Neuronal stem cell (in vitro differentiated cells): ENCODE measurements around the gene HIPK3.
A peak's percentile ranks its signal among the peaks of the same experiment; 100 is the strongest.

Experiments
- DNase-seq: peaks from one replicate; pipeline ENCODE4 v3.0.0-alpha.2; 2013; ENCODE audit warnings: low spot score
- H2AFZ ChIP-seq: one replicate; pipeline ENCODE4 v1.6.1; 2013; ENCODE audit warnings: mild to moderate bottlenecking, low read length, inconsistent platforms
- H2AK5ac ChIP-seq: 2 replicates; pipeline ENCODE4 v1.6.1; 2013; ENCODE audit warnings: low read depth, mild to moderate bottlenecking, inconsistent platforms, low read length, moderate library complexity, mixed read lengths
- H2BK120ac ChIP-seq: 2 replicates; pipeline ENCODE4 v1.6.1; 2013; ENCODE audit warnings: low read depth, mild to moderate bottlenecking, inconsistent platforms, low read length, moderate library complexity, mixed read lengths
- H2BK12ac ChIP-seq: one replicate; pipeline ENCODE4 v1.6.1; 2013; ENCODE audit warnings: low read length, inconsistent platforms
- H2BK15ac ChIP-seq: 2 replicates; pipeline ENCODE4 v1.6.1; 2013; ENCODE audit warnings: mild to moderate bottlenecking, low read length, inconsistent platforms, mixed read lengths
- H2BK5ac ChIP-seq: one replicate; pipeline ENCODE4 v1.6.1; 2013; ENCODE audit warnings: inconsistent platforms, mild to moderate bottlenecking, low read length, moderate library complexity
- H3K14ac ChIP-seq: one replicate; pipeline ENCODE4 v1.6.1; 2013; ENCODE audit warnings: low read length, inconsistent platforms
- H3K18ac ChIP-seq: 2 replicates; pipeline ENCODE4 v1.6.1; 2013; ENCODE audit warnings: low read length, inconsistent platforms
- H3K23ac ChIP-seq: 2 replicates; pipeline ENCODE4 v1.6.1; 2013; ENCODE audit warnings: low read depth, mild to moderate bottlenecking, mixed read lengths, low read length, inconsistent platforms; ENCODE audit not compliant: poor library complexity
- H3K27ac ChIP-seq: replicated peaks from 3 replicates; pipeline ENCODE4 v1.5.1; 2013; ENCODE audit warnings: low read length, inconsistent platforms
- H3K27me3 ChIP-seq, 3 experiments: 2 replicates each; pipeline ENCODE4 v1.6.1; 2013; ENCODE audit warnings: low read length in 3 of 3, mild to moderate bottlenecking in 2 of 3, inconsistent platforms in 1 of 3, low read depth in 1 of 3, mixed read lengths in 1 of 3, moderate library complexity in 1 of 3; ENCODE audit not compliant: control insufficient read depth in 3 of 3, insufficient read depth in 3 of 3
- H3K36me3 ChIP-seq, 2 donors: replicated peaks in 1 of 2; 2 replicates each; pipeline ENCODE4 v1.6.1; 2013; ENCODE audit warnings: low read length in 2 of 2; ENCODE audit not compliant: control insufficient read depth in 2 of 2, insufficient read depth in 2 of 2
- H3K4ac ChIP-seq: 2 replicates; pipeline ENCODE4 v1.6.1; 2013; ENCODE audit warnings: inconsistent platforms, mild to moderate bottlenecking, low read length, moderate library complexity
- H3K4me1 ChIP-seq, 2 donors: 1 replicate in 1 of 2; 2 replicates in 1 of 2; pipeline ENCODE4 v1.6.1; 2013; ENCODE audit warnings: low read length in 2 of 2, low read depth in 1 of 2; ENCODE audit not compliant: control insufficient read depth in 2 of 2, insufficient read depth in 1 of 2
- H3K4me2 ChIP-seq: one replicate; pipeline ENCODE4 v1.6.1; 2013; ENCODE audit warnings: mild to moderate bottlenecking, low read length, inconsistent platforms; ENCODE audit not compliant: insufficient read depth, poor library complexity, severe bottlenecking
- H3K4me3 ChIP-seq, 2 donors: 2 replicates each; pipeline ENCODE4 v1.5.1; 2013; ENCODE audit warnings: low read length in 2 of 2, mild to moderate bottlenecking in 2 of 2, inconsistent platforms in 1 of 2, moderate library complexity in 1 of 2
- H3K79me1 ChIP-seq: one replicate; pipeline ENCODE4 v1.6.1; 2013; ENCODE audit warnings: low read depth, mild to moderate bottlenecking, inconsistent platforms, low read length, moderate library complexity
- H3K9ac ChIP-seq: one replicate; pipeline ENCODE4 v1.6.1; 2013; ENCODE audit warnings: mild to moderate bottlenecking, low read depth, low read length, inconsistent platforms; ENCODE audit not compliant: poor library complexity
- H3K9me3 ChIP-seq, 2 donors: replicated peaks in 1 of 2; 2 replicates each; pipeline versions ENCODE3 to v1.6.1; 2013; ENCODE audit warnings: low read length in 2 of 2, mild to moderate bottlenecking in 2 of 2, inconsistent platforms in 1 of 2, low read depth in 1 of 2, mixed read lengths in 1 of 2, moderate library complexity in 1 of 2; ENCODE audit not compliant: control insufficient read depth in 2 of 2, insufficient read depth in 1 of 2
- H4K8ac ChIP-seq: one replicate; pipeline ENCODE4 v1.6.1; 2013; ENCODE audit warnings: low read depth, mild to moderate bottlenecking, inconsistent platforms, low read length, moderate library complexity
- H4K91ac ChIP-seq: one replicate; pipeline ENCODE4 v1.6.1; 2013; ENCODE audit warnings: low read length, low read depth, mild to moderate bottlenecking, inconsistent platforms; ENCODE audit not compliant: poor library complexity
- WGBS, 2 donors: extraction: QIAGEN DNeasy Blood & Tissue Kit; methylation state at CpG; one replicate each; pipeline ENCODE4 v1.1.7; 2013; ENCODE audit warnings: missing lambda C conversion rate in 2 of 2, mixed read lengths in 1 of 2; ENCODE audit not compliant: insufficient read length in 2 of 2, insufficient replicate concordance in 1 of 2; ENCODE audit errors: extremely low coverage in 2 of 2; 5-methylcytosine and 5-hydroxymethylcytosine counted together

Gene HIPK3

DNA sequence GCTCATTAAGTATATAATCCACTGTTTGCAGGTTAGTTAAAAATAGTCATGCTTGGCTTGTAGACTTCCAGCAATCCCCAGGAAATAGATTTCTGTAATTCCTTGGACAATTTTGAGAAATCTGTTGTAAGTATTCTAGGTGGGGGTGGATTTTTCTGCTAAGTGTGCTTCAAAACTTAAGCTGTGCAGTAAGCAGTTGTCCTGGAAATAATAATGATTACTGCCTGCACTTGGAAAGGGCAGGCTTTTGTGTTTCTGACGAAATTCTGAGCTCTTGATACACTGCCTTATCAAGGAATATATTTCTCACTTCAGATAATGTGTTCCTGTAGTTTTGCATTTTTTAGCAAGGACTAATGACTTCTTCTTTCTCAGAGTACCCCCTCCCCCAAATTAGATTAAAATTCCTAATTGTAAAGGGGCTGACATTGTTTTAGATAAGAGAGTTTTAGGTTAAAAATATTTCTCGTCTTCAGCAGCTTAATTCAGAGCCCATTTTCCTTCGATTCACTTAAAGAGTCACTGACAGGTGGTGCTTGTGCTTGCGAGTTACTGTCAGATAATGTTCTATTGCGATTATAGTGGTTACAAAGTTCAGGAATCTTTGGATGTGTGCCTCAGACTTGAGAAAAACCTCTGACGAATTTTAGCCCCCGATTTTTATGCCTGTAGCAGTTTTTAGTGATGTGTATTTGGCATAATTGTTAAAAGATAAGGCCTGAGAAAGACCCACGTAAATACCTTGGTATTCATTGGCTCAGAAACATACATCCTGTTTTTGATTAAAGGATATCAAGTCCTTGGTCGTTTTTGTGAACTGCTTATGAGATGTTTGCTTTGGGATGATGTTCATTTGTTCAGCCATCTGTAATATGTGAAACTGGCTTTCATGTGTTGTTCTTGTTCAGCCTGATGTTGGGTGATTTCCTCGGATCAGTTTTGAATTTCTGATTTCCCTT, 120.5 kb downstream of the HIPK3 start:
- Histone ChIP-seq H2BK15ac (no peak overlapping the region), H2AFZ (peak overlapping the region; percentile 99), H3K14ac (no peak overlapping the region), H3K4me2 (no peak overlapping the region), H3K23ac (no peak overlapping the region), H3K4ac (no peak overlapping the region), H3K36me3 (no peaks in the 10 kb centered on the region), H3K79me1 (no peaks in the 10 kb centered on the region), H3K4me3 (peak overlapping the region in 1 of 2 donors; percentile 62), H2BK5ac (no peak overlapping the region), H4K8ac (no peak overlapping the region), H3K27ac (no peak overlapping the region), H2AK5ac (no peak overlapping the region), H2BK12ac (no peak overlapping the region), H4K91ac (no peak overlapping the region), H3K4me1 (peaks cover 0 to 7% of the 10 kb centered on the region in 2 donors), H3K9me3 (no peaks in the 10 kb centered on the region), H3K27me3 (peaks cover 3 to 35% (median 29%) of the 10 kb centered on the region in 3 experiments), H3K18ac (no peak overlapping the region), H2BK120ac (no peak overlapping the region), H3K9ac (no peak overlapping the region)
- no CpG with 5 or more reads among the region's 10 CpGs for WGBS, 2 donors
- no peak for DNase-seq

DNA sequence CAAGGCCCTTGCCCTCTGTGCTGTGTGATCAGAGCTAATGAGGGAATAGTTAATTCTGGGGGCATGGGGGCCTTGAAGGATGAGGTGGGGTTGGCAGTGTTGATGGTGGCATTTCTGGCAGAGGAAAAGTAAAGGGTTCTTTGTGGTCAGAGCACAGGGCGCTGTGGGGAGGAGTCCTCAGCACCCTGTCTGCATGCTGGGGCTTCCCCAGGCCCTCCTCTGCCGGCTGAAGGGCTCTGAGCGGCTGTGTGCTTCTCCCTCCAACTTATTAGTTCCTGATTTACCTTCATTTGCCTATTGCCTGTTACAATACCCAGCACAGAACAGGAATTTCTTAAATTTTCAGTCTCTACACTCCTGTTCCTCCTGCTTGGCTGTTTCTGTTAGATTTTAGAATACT, 122.8 kb downstream of the HIPK3 start:
- Histone ChIP-seq H3K79me1 (no peaks in the 10 kb centered on the region), H3K9me3 (peaks cover 0 to under 1% of the 10 kb centered on the region in 2 donors), H2AK5ac (no peak overlapping the region), H2BK5ac (no peak overlapping the region), H3K27ac (no peak overlapping the region), H3K4ac (no peak overlapping the region), H4K8ac (no peak overlapping the region), H3K18ac (no peak overlapping the region), H2AFZ (no peak overlapping the region), H3K14ac (no peak overlapping the region), H3K23ac (no peak overlapping the region), H3K9ac (no peak overlapping the region), H3K27me3 (peaks cover 3 to 26% (median 21%) of the 10 kb centered on the region in 3 experiments), H3K36me3 (no peaks in the 10 kb centered on the region), H3K4me3 (no peak overlapping the region), H4K91ac (no peak overlapping the region), H2BK15ac (no peak overlapping the region), H2BK12ac (no peak overlapping the region), H3K4me2 (no peak overlapping the region), H2BK120ac (no peak overlapping the region), H3K4me1 (peaks cover 0 to 7% of the 10 kb centered on the region in 2 donors)
- no peak for DNase-seq
- no CpG with 5 or more reads among the region's 3 CpGs for WGBS, 2 donors

DNA sequence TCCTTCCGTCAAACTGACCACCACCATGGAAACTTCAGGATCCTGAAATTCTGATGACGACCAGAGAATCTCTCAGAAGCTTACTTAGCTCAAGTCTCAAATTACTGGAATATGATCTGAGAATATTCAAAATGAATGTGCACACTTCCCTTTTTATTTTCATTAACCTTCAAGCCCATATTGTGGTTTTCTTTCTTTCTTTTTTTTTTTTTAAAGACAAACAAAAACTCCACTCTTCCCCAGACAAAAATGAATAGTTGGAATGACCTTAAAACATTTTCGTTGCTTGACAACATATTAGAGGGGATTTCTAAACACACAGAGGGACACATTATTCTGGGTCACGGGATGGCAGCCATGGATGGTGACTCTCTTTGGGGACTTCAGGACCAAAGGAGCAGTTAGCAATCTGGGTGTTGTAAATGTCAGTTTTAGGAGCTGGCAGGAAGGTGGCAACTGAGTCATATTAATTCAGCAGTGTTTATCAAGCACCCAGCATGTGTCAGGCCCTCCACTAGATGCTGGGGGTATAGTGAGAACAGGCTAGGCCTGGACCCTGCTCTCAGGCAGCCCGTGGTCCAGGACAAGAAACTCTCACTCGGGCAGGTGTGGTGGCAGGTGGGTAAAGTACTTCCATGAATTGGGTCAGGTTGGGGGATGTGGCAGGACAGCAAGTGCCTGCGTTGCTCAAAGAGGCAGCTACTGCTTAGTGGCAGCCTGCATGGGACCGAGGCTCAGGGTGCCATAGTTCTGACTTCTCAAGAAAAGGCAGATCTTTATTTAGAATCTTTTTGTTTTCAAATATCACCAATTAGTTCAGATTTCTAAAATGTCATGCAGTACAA, 126.1 kb downstream of the HIPK3 start:
- WGBS, 2 donors, result no CpG with 5 or more reads among the region's 8 CpGs
- no peak for DNase-seq
- Histone ChIP-seq H4K91ac (no peak overlapping the region), H3K27ac (no peak overlapping the region), H3K27me3 (peaks cover 0 to 4% (median 3%) of the 10 kb centered on the region in 3 experiments), H4K8ac (no peak overlapping the region), H2BK5ac (no peak overlapping the region), H3K79me1 (no peaks in the 10 kb centered on the region), H2AFZ (no peak overlapping the region), H3K9me3 (peaks cover 0 to 12% of the 10 kb centered on the region in 2 donors), H3K4me2 (no peak overlapping the region), H2BK120ac (peak overlapping the region; percentile 38), H2AK5ac (no peak overlapping the region), H2BK15ac (no peak overlapping the region), H3K4ac (no peak overlapping the region), H3K36me3 (no peaks in the 10 kb centered on the region), H3K18ac (no peak overlapping the region), H3K14ac (no peak overlapping the region), H2BK12ac (no peak overlapping the region), H3K4me1 (peaks cover 0 to 1% of the 10 kb centered on the region in 2 donors), H3K9ac (peak overlapping the region; percentile 3), H3K23ac (peak overlapping the region; percentile 48), H3K4me3 (no peak overlapping the region)

DNA sequence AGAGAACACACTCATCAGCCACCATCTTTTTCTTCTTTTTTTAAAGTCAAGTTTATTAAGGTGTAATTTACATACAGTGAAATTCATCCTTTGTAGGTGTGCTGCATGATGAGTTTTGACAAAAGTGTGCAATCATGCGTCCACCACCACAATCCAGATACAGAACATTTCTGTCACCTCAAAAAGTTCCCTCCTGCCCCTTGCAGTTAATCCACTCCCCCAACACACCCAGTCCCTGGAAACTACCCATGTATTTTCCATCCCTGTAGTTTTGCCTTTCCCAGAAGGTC, 126.7 kb downstream of the HIPK3 start:
- no peaks in the 10 kb centered on the region for H3K27me3 ChIP-seq
- H2BK5ac ChIP-seq, result no peak overlapping the region
- H3K14ac ChIP-seq, result no peak overlapping the region
- H2BK15ac ChIP-seq, result no peak overlapping the region
- H3K4me1 ChIP-seq, result no peaks in the 10 kb centered on the region
- H3K79me1 ChIP-seq, result no peaks in the 10 kb centered on the region
- no peak overlapping the region for H3K27ac ChIP-seq
- H4K8ac ChIP-seq, result no peak overlapping the region
- no peak overlapping the region for H2AK5ac ChIP-seq
- no peak for DNase-seq
- no peak overlapping the region for H3K4me2 ChIP-seq
- H3K9me3 ChIP-seq, result peaks cover 0 to 12% of the 10 kb centered on the region in 2 donors
- H3K23ac ChIP-seq, result no peak overlapping the region
- H3K4ac ChIP-seq, result no peak overlapping the region
- no peak overlapping the region for H3K9ac ChIP-seq
- H3K18ac ChIP-seq, result no peak overlapping the region
- H3K4me3 ChIP-seq, result no peak overlapping the region
- no peak overlapping the region for H2AFZ ChIP-seq
- H4K91ac ChIP-seq, result no peak overlapping the region
- no peaks in the 10 kb centered on the region for H3K36me3 ChIP-seq
- H2BK12ac ChIP-seq, result no peak overlapping the region
- whole genome bisulfite sequencing, 2 donors, result no CpG with 5 or more reads among the region's 1 CpG
- no peak overlapping the region for H2BK120ac ChIP-seq
